ENCODE results near the gene SCAMP2. TPM values are rescaled to one million over a fixed set of nuclear protein-coding genes. Genes with fewer than 3 reads are reported as not detected.
"Not testable (repeated sequence)": the region's sequence is repeated elsewhere in the genome, so short reads cannot be mapped to it uniquely, and the experiment has no call there.

SCAMP2 gene
- total RNA-seq, 4 donors from 2014 or later: 55.5 to 99.4 (median 63.7) TPM

DNA sequence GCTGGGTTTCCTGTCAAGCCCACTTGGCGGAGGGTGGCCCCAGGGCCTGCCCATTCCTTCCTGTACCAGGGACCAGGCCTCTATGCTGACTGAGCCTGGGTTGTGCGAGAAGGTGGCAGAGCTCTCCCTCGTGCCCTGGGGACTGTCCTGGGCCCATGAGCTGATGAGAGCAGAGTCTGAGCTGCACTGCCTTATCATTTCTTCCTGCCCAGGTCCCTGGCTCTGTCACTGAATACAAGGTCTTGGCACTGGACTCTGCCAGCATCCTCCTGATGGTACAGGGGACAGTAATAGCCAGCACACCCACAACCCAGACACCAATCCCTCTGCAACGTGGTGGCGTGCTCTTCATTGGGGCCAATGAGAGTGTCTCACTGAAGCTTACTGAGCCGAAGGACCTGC, 24.1 kb upstream of the SCAMP2 start:
- ATAC-seq (ENCODE audit: low FRiP score) (no peak), DNase-seq (ENCODE audit: low spot score) (no peak)
- TF ChIP-seq, protein P1, sequence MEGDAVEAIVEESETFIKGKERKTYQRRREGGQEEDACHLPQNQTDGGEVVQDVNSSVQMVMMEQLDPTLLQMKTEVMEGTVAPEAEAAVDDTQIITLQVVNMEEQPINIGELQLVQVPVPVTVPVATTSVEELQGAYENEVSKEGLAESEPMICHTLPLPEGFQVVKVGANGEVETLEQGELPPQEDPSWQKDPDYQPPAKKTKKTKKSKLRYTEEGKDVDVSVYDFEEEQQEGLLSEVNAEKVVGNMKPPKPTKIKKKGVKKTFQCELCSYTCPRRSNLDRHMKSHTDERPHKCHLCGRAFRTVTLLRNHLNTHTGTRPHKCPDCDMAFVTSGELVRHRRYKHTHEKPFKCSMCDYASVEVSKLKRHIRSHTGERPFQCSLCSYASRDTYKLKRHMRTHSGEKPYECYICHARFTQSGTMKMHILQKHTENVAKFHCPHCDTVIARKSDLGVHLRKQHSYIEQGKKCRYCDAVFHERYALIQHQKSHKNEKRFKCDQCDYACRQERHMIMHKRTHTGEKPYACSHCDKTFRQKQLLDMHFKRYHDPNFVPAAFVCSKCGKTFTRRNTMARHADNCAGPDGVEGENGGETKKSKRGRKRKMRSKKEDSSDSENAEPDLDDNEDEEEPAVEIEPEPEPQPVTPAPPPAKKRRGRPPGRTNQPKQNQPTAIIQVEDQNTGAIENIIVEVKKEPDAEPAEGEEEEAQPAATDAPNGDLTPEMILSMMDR (IDR thresholded peaks at IDR 0.05): no peak

DNA sequence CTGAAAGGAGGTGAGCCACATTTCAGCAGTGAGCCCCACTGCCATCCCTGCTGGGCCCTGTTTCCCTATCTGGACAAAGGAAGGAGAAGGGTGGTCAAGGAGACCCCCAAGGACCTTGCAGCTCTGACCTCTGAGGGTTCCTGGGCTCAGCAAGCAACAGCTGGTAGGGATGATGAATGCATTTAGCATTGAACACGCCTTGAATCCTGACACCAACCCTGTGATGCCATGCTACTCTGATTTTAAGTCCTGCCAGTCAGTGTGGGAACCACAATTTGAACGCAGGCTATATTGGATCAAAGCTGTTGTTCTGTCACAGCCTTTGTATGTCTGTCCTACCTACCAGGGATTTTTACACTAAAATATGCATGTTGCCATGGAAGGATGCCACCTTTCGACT, 23.2 kb upstream of the SCAMP2 start:
- TF ChIP-seq, protein P1 (IDR thresholded peaks at IDR 0.05): no peak
- DNase-seq (ENCODE audit: low spot score) (no peak), ATAC-seq (ENCODE audit: low FRiP score) (no peak)

DNA sequence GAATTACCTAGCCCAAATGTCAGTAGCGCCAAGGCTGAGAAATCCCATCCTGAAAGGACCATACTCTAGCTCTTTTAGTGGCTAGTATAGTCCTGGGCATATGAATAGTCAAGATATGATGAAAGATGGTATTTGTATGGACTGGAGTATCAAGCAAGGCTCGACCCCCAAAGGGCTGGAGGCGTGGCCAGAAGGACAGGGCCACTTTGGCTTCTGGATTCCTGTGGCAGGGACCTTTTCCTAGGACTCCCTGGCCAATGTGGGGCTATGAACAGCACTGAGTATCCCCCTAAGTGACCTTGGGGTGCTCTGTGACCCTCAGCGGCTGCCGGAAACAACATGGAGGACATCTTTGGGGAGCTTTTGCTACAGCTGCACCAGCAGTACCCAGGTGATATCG, 22.7 kb upstream of the SCAMP2 start:
- ATAC-seq (ENCODE audit: low FRiP score): no peak
- TF ChIP-seq, protein P1 (IDR thresholded peaks at IDR 0.05): no peak
- no peak for DNase-seq (ENCODE audit: low spot score)

DNA sequence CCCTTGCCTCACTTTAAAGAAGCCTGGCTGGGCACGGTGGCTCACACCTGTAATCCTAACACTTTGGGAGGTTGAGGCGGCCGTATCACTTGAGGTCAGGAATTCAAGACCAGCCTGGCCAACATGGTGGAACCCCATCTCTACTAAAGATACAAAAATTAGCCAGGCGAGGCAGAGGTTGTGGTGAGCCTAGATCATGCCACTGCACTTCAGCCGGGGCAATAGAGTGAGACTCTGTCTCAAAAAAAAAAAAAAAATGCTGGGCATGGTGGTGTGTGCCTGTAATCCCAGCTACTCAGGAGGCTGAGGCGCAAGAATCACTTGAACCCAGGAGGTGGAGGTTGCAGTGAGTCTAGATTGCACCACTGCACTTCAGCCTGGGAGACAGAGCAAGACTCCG, 21.2 kb upstream of the SCAMP2 start:
- ATAC-seq (ENCODE audit: low FRiP score); DNase-seq (ENCODE audit: low spot score): not testable (repeated sequence)

DNA sequence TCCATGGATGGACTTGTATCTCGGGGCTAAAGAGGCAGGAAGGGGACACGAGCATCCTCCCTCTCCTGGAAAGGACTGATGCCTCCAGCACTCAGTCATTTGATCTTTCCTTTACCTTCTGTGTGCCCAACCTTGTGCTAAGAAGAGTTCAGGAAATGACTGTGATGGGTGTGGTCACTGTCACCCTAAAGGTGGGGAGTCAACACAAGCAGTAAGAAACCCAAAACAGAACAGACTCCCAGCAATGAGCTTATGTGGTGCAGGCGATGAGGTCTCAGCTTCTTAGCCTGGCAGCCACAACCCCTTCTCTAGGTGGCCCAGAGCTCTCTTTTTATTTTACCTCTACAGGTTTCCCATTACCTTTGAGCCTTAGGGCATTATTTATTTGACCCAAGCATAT, 20.5 kb upstream of the SCAMP2 start:
- TF ChIP-seq, protein P1 (IDR thresholded peaks at IDR 0.05): no peak
- DNase-seq (ENCODE audit: low spot score) (no peak), ATAC-seq (ENCODE audit: low FRiP score) (no peak)

DNA sequence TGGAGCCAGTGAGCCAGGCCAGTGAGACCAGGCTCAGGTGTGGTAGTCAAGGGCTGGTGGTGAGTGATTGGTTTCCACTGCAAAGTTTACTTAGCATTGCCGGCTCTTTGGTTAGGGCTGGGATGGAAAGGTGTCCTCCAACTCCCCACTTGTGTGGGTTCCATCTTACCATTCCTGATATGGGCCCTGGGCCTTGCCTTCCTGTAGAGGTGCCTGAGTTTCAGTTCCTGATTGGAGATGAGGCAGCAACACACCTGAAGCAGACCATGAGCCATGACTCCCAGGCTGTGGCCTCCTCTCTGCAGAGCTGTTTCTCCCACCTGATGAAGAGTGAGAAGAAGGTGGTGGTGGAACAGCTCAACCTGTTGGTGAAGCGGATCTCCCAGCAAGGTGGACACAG, 19.8 kb upstream of the SCAMP2 start:
- ATAC-seq (ENCODE audit: low FRiP score): no peak

DNA sequence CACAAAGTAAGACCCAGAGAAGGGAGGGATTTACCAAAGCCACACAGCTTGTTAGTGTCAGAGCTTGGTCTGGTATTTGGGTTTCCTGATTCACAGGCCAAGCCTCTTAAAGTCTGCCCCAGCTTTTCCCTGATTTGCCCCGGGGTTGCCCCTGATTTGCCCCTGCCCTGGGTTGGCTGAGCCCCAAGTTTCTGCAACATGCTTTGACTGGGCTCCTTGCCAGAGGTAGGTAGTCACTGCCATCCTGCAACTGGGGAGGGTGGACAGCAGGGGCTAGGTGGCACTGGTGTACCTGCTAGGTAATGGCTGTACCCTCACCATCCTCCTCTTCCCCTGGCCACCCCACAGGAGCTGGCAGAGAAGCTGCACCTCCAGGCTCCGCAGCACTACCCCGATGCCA, 19.1 kb upstream of the SCAMP2 start:
- DNase-seq (ENCODE audit: low spot score) (no peak), ATAC-seq (ENCODE audit: low FRiP score) (no peak)
- TF ChIP-seq, protein P1 (IDR thresholded peaks at IDR 0.05): no peak

More for the DNA sequence above, 19.8 kb upstream of the SCAMP2 start:
- TF ChIP-seq, protein P1 (IDR thresholded peaks at IDR 0.05): no peak
- no peak for DNase-seq (ENCODE audit: low spot score)

DNA sequence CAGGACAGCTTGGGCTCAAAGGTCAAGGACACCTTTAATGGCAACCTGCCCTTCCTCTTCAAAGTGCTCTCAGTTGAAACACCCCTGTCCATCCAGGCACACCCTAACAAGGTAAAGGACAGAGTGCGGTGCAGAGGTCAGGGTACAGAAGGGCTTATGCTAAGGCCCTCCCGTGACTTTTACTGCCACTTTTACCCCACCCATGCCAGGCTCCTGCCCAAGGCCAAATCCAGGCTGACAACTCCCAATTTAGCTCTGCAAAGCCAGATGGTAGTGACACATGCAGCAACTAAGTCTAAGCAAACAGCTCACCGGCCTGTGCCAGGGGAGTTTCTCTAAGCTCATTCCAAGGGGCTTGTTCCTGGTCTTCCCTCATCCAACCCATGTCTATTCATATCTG, 18.3 kb upstream of the SCAMP2 start:
- DNase-seq (ENCODE audit: low spot score) (no peak), ATAC-seq (ENCODE audit: low FRiP score) (no peak)
- TF ChIP-seq, protein P1 (IDR thresholded peaks at IDR 0.05): no peak

Measured in omental fat pad (tissue), 4 donors.